Suprapubic skin (tissue), 4 donors: ENCODE measurements around the gene KRT13. TPM values are rescaled to one million over a fixed set of nuclear protein-coding genes. Genes with fewer than 3 reads are reported as not detected.

Experiments
- DNase-seq, 2 donors: peaks; one replicate each; pipeline ENCODE4 v3.0.0-alpha.2; 2019; ENCODE audit warnings: low spot score in 2 of 2
- H3K27ac ChIP-seq: fragments of 200-600 bp; sonication (generic); one replicate; pipeline ENCODE4 v1.5.1; 2019
- H3K27me3 ChIP-seq: fragments of 200-600 bp; sonication (generic); one replicate; pipeline ENCODE4 v1.5.1; 2019
- H3K36me3 ChIP-seq: fragments of 200-600 bp; sonication (generic); one replicate; pipeline ENCODE4 v1.5.1; 2019
- H3K4me1 ChIP-seq: fragments of 200-600 bp; sonication (generic); one replicate; pipeline ENCODE4 v1.5.1; 2019
- H3K4me3 ChIP-seq: fragments of 200-600 bp; sonication (generic); one replicate; pipeline ENCODE4 v1.5.1; 2019; ENCODE audit warnings: mild to moderate bottlenecking
- H3K9me3 ChIP-seq: fragments of 200-600 bp; sonication (generic); one replicate; pipeline ENCODE4 v1.5.1; 2019
- EP300 ChIP-seq: sonication (generic); formaldehyde crosslinking; IDR thresholded peaks from one replicate; pipeline ENCODE4 v1.6.1; 2017; ENCODE audit warnings: antibody characterized with exemption
- POLR2A ChIP-seq, 2 donors: fragments of 450-650 bp; IDR thresholded peaks; one replicate each; pipeline ENCODE4 v1.6.1; 2017; ENCODE audit warnings: antibody characterized with exemption in 2 of 2, mild to moderate bottlenecking in 2 of 2, moderate library complexity in 2 of 2
- POLR2AphosphoS5 ChIP-seq, 3 donors: sonication (generic); formaldehyde crosslinking; IDR thresholded peaks; one replicate each; pipeline ENCODE4 v1.6.1; 2017; ENCODE audit warnings: antibody characterized with exemption in 3 of 3
- WGBS: methylation state at CpG from one replicate; pipeline ENCODE4 v1.1.5; 2018; 5-methylcytosine and 5-hydroxymethylcytosine counted together
- total RNA-seq, 4 donors: library from RNA; depleted of rRNA; stranded (reverse); fragments of >200 nt; gene quantifications; one replicate each; pipeline ENCODE4 v1.1.0, GENCODE V29; 2016
- TF ChIP-seq, protein P1 (sequence below), 2 donors: fragments of 200-600 bp in 1 of 2; fragments of 450-650 bp in 1 of 2; sonication (generic) in 1 of 2; IDR thresholded peaks; one replicate each; pipeline ENCODE4 v1.5.1; 2016 to 2019; ENCODE audit warnings: antibody characterized with exemption in 2 of 2, mild to moderate bottlenecking in 1 of 2, moderate library complexity in 1 of 2

The KRT13 gene
- total RNA-seq, 4 donors from 2014 or later, result 0.51 TPM; not detected in 3

- peaks cover 24% of the 10 kb centered on the region for H3K4me1 ChIP-seq
- H3K27ac ChIP-seq, result no peak overlapping the region
- no peaks in the 10 kb centered on the region for H3K36me3 ChIP-seq
- no peaks in the 10 kb centered on the region for H3K9me3 ChIP-seq
- TF ChIP-seq, protein P1, sequence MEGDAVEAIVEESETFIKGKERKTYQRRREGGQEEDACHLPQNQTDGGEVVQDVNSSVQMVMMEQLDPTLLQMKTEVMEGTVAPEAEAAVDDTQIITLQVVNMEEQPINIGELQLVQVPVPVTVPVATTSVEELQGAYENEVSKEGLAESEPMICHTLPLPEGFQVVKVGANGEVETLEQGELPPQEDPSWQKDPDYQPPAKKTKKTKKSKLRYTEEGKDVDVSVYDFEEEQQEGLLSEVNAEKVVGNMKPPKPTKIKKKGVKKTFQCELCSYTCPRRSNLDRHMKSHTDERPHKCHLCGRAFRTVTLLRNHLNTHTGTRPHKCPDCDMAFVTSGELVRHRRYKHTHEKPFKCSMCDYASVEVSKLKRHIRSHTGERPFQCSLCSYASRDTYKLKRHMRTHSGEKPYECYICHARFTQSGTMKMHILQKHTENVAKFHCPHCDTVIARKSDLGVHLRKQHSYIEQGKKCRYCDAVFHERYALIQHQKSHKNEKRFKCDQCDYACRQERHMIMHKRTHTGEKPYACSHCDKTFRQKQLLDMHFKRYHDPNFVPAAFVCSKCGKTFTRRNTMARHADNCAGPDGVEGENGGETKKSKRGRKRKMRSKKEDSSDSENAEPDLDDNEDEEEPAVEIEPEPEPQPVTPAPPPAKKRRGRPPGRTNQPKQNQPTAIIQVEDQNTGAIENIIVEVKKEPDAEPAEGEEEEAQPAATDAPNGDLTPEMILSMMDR (IDR thresholded peaks at IDR 0.05), result no peak
- no peak for TF ChIP-seq EP300
- no peak for TF ChIP-seq POLR2AphosphoS5 (IDR thresholded peaks at IDR 0.05)
- no peak for TF ChIP-seq POLR2A (IDR thresholded peaks at IDR 0.05)
- no peak for DNase-seq
- H3K4me3 ChIP-seq, result no peak overlapping the region
- WGBS, result 84% methylated on average over 5 of the region's 5 CpGs
- peaks cover 3% of the 10 kb centered on the region for H3K27me3 ChIP-seq
Observed at GRCh38 chr17:41499714-41500113, 5.7 kb downstream of the KRT13 start.

GRCh38 chr17:41498276-41498675 lies 7.1 kb downstream of the KRT13 start:
- no peaks in the 10 kb centered on the region for H3K9me3 ChIP-seq
- H3K27me3 ChIP-seq, result peaks cover 3% of the 10 kb centered on the region
- no peak overlapping the region for H3K4me3 ChIP-seq
- H3K36me3 ChIP-seq, result no peaks in the 10 kb centered on the region
- WGBS, result 67% methylated on average over 6 of the region's 6 CpGs
- peaks cover 24% of the 10 kb centered on the region for H3K4me1 ChIP-seq
- TF ChIP-seq POLR2A (IDR thresholded peaks at IDR 0.05) (no peak), EP300 (no peak), POLR2AphosphoS5 (IDR thresholded peaks at IDR 0.05) (no peak)
- TF ChIP-seq, protein P1 (IDR thresholded peaks at IDR 0.05), result no peak
- DNase-seq, result no peak
- H3K27ac ChIP-seq, result no peak overlapping the region

GRCh38 chr17:41496803-41497484 lies 8.5 kb downstream of the KRT13 start:
- Histone ChIP-seq H3K4me3 (no peak overlapping the region), H3K27me3 (no peaks in the 10 kb centered on the region), H3K27ac (no peak overlapping the region), H3K9me3 (no peaks in the 10 kb centered on the region), H3K36me3 (no peaks in the 10 kb centered on the region), H3K4me1 (peaks cover 24% of the 10 kb centered on the region)
- peak in 1 of 3 donors; percentile 32 for TF ChIP-seq POLR2AphosphoS5 (IDR thresholded peaks at IDR 0.05)
- TF ChIP-seq, protein P1 (IDR thresholded peaks at IDR 0.05), result peak; percentile 14 to 76
- no peak for TF ChIP-seq EP300
- no peak for DNase-seq
- WGBS, result 63% methylated on average over 7 of the region's 12 CpGs

DNA sequence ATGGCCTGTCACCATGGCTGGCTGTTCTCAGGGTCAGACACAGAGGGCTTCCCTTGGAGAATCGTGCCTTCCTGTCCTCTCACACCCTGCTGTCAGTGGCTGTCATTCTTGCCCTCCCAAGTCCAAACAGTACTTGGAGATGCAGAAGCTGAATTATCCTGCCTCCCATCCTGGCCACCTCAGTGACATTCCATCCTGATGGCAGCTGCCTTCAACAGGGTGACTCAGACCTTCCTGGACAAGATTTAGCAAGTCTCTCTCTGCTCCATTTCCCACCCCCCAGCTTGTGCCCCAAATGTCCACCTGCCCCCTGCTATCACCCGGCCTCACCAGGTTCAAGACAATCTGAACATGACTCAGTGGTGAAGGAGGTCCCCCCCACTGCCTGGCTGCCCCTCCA lies 10.9 kb downstream of the KRT13 start:
- H3K36me3 ChIP-seq, result no peaks in the 10 kb centered on the region
- DNase-seq, result no peak
- H3K27me3 ChIP-seq, result no peaks in the 10 kb centered on the region
- no peaks in the 10 kb centered on the region for H3K9me3 ChIP-seq
- TF ChIP-seq, protein P1 (IDR thresholded peaks at IDR 0.05), result no peak
- TF ChIP-seq EP300, result no peak
- TF ChIP-seq POLR2AphosphoS5 (IDR thresholded peaks at IDR 0.05), result no peak
- no peak for TF ChIP-seq POLR2A (IDR thresholded peaks at IDR 0.05)
- H3K4me3 ChIP-seq, result no peak overlapping the region
- peaks cover 21% of the 10 kb centered on the region for H3K4me1 ChIP-seq
- WGBS, result 29% methylated on average over 2 of the region's 2 CpGs
- H3K27ac ChIP-seq, result no peak overlapping the region

GRCh38 chr17:41492771-41493170 lies 12.6 kb downstream of the KRT13 start:
- Histone ChIP-seq H3K36me3 (no peaks in the 10 kb centered on the region), H3K9me3 (no peaks in the 10 kb centered on the region), H3K4me3 (no peak overlapping the region), H3K4me1 (peaks cover 12% of the 10 kb centered on the region), H3K27ac (no peak overlapping the region), H3K27me3 (peaks cover under 1% of the 10 kb centered on the region)
- TF ChIP-seq, protein P1 (IDR thresholded peaks at IDR 0.05), result no peak
- TF ChIP-seq EP300 (no peak), POLR2A (IDR thresholded peaks at IDR 0.05) (no peak), POLR2AphosphoS5 (IDR thresholded peaks at IDR 0.05) (no peak)
- 50% methylated on average over 3 of the region's 4 CpGs for WGBS
- DNase-seq, result no peak
